SKM-1 (cell line): ENCODE results near the gene CARMIL1.

Experiments
- DNase-seq: peaks from one replicate; lab custom pipeline; 2025; ENCODE audit not compliant: unreplicated experiment; lab: John Stamatoyannopoulos, UW

Gene CARMIL1

DNA sequence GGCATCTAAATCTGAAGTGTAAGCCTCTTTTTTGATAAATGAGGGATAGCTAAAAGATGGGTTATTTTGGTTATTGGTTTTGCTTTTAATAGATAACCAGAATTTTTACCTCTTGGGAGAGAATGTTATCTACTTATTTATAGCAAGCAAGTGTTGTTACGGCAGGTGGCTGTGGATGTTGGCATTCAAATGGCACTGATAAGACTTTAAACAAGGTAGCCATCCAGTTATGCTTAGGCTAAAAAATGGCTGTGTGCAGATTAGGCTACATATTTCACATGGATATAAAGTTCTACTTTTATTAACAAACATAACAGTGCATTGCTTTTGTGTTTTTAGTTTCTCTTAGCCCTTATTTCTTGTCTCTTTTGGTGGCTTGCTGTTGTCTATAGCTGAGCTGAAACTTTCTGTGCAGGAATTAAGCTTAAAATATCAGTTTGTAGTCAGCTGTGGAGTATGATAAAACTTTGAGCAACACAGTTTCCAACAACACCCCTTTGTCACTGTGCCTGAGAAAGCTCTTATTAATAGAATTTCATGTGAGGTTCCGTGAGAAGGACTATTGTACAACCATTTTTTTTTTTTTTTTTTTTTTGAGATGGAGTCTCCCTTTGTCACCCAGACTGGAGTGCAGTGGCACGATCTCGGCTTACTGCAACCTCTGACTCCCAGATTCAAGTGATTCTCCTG is 28.8 kb downstream of the CARMIL1 start:
- DNase-seq: no peak

DNA sequence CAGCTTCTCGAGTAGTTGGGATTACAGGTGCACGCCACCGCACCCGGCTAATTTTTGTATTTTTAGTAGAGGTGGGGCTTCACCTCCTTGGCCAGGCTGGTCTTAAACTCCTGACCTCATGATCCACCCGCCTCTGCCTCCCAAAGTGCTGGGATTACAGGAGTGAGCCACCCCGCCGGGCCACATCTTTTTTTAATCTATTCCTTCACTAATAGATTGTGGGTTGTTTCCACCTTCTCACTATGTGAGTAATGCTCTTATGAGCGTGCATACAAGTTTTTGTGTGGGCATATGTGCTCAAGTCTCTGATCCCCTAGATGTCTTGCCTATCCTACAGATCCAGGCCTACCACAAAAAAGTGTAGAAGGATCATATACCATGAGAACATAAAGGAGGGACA is 30.7 kb downstream of the CARMIL1 start:
- no peak for DNase-seq

DNA sequence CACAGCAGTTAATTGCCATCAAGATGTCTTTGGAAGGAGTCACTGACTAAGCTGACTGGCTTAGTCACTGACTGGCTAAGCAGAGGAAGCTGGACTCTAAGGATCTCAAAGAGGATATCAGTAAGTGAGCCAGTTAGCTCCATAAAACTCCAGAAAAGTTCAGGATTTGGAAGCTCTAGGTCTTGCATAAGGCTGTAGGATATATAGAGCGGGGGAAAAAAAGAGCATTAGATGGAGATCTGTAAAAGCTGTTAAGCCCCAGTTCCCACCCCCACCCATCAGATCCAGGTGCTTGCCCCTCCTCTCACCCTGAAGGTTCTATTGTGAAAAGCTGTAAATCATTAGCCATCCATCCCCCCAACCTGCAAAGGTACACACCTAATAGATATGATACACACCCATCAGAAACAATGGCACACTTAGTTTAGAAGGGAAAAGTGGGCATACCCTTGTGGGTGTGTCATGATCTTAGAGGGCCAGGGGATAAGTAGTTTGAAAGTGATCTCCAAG is 32.2 kb downstream of the CARMIL1 start:
- DNase-seq: no peak

GRCh38 chr6:25312034-25312620 is 33.0 kb downstream of the CARMIL1 start:
- DNase-seq: no peak

- DNase-seq: no peak
Measured at GRCh38 chr6:25312703-25313102, 33.5 kb downstream of the CARMIL1 start.

DNA sequence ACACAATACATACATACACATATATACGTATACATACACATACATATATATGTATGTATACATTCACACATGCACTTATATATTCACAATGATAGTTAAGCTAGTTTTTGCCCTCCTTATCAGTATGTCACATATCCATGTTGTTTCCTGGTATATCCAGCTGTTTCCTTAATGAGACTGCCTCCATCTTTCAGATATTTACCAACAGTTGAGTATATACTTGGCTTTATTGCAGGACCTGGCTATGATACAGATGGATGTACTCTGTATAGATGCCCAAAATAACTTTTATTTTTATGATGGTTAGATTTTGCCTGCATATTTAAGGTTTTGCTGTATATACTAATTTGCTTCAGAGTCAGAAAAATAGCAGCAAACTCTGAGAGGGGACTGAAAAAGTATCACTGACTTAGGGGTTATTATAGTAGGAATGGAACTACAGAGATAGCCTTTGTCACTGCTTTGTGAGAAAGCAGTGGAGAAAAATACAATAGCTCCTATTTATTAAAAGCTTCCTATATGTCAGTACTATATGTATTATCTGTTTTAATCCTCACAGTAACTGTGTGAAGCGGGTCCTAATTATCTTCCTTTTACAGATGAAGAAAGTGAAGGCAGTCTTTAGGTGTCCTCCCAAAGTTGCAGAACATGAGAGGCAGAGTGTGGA is 35.5 kb downstream of the CARMIL1 start:
- no peak for DNase-seq

DNA sequence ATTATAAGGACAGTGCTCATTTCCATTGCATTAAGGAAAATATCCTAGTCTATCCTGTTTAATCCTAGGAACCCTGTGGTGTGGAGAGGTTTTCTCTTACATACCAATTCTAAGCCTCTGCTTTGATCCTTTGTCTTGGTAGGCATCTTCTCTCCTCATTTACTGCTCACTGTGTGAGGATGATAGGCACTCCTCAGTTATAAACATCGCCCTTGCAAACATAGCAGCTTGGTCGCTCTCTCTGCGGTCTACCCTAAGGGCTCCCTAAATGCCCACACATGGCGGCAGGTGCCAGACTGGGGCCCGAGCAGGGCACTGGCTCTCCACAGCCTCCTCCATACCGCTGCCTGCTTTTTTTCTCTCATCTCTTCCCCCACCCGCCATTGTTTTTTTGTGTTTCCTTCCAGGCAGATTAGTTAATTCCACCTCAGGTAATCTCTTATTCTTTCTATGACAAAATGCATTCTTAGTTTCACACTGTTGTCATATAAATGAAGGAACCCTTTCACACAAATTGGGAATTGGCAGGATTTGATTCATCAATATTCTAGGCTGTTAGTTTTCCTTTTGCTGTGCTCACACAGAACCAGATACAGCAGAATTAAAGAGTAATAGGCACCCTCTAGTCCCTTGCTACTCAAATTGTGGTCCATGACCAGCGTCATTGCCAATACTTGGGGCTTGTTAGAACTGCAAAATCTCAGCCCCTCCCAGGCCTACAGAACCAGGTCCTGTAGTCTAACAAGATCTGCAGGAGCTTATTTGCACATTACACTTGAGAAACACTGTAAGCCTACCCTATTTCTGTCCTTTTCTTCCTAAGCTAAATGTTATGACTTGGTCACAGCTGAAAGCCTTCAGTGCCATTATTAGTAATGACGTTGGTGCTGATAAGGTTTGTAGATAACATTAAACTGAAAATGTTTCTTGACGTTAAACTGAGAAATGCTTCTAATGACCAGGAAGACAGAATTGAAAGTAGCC is 36.3 kb downstream of the CARMIL1 start:
- DNase-seq: no peak

GRCh38 chr6:25316626-25317025 is 37.5 kb downstream of the CARMIL1 start:
- no peak for DNase-seq

DNA sequence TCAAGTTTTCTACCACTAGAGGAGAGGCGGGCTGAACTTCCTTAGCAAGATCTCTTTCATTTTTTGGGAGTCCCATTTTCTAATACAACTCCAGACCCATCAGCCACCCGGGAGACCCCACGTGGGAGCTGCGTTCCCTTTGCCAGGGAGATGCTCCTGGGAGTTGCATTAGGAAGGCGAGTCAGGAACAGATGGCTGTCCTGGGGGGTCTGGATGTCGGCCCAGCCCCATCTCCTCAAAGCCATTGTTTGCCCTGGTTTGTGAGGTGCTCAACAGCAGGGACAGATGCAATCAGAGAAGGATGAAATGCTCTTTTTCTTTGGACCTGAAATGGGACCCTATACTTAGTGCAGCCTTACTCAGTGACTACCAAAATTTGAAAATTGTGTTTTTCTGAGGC is 39.4 kb downstream of the CARMIL1 start:
- DNase-seq: no peak

DNA sequence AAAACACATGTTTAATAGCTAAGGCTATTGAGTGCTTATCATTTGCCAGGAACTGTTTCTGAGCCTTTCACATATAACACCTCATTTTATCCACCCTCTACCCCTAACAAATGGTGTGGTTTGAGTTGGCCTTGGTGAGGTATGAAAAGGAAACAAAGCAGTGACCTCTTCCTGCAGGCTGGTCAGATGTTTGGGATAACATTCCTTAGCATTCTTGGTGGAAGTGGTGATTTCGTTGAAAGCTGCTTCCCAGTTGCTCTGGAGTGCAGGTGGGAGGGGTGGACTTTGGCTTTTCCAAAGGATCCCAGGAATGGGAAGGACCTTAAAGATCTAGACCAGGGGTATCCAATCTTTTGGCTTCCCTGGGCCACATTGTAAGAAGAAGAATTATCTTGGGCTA is 41.3 kb downstream of the CARMIL1 start:
- no peak for DNase-seq

- no peak for DNase-seq
Measured at GRCh38 chr6:25322692-25323091, 43.5 kb downstream of the CARMIL1 start.

- no peak for DNase-seq
Measured at GRCh38 chr6:25324066-25324762, 45.0 kb downstream of the CARMIL1 start.

DNA sequence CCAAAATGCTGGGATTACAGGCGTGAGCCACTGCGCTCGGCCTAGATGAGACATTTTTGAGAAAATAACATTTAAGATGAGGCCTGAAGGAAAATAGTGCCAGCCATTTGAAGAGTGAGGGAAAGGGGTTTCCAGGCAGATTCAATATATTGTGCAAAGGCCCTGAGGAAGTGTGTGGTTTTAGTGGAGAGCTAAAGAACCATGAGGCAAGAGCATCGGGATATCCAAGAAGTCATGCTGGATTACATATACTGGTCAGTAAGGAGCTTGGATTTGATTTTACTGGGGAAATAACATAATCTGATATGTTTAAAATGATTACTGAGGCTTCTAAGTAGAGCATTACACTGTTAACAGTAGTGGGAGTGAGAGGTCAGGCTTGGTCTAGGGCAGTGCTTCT is 47.0 kb downstream of the CARMIL1 start:
- DNase-seq: no peak

DNA sequence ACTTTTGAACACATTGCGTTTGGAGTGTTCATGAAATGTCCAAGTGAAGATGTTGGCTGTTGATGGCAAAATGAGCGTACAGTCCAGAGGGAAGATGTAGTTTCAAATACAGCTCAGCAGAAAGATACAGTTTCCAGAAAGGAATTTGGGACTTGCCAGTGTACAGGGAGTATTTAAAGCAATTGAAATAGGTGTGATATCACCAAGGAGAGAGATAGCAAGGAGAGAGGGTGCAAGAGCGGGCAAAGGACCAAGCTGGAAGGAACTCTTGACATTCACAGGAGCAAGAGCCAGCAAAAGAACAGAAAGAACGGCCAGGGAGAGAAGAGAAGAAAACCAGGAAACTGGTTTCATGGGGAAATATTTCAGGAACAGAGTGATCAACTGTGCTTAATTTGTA is 47.8 kb downstream of the CARMIL1 start:
- DNase-seq: no peak

- DNase-seq: no peak
Measured at GRCh38 chr6:25327432-25327831, 48.3 kb downstream of the CARMIL1 start.

DNA sequence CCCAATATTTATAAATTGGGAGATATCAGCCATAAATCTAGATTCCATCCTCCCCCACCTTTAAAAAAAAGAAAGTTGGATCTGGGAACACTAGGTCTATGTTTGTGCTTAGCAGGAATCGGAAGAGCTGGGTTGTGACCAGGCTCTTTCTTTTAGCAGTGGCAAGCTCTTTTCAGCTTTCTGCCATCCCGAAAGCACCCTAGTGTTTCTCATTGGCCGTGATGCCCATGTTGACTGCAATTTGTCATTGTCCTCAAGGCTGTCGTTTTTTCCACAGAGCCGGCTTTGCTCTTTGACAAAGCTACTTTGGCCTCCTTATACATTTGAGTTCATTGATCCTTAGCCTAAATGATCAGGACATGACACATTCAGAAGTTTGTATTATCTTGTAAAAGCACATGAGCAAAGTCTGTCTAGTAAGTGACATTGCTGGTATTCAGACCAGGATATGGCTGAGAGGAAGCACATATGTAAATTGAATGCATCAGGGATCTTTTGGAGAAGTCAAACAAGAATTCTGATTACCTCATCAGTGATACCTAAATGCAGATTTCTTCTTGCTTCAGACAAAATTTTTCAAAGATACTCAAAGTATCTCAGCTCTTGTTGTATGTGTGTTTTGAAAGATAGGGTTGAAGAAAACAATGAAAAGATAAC is 50.1 kb downstream of the CARMIL1 start:
- no peak for DNase-seq

DNA sequence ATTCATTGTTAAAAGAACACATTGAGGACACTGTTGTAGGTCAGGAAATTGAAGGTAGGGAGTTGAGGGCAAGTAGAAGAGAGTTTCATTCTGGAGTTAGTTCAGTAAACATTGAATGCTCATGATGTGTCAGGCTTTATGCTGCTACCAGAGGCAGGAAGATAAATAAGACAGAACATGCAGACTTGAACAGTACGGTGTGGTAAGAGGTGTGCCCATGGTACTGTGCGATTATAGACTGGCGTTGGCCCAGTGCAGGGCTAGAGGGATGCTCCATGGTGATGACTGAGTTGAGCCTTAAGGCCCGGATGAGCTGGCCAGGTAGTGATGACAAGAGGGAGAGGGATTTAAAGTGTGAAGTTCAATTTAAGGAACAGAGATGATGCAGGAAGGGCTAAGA is 50.8 kb downstream of the CARMIL1 start:
- no peak for DNase-seq

- DNase-seq: no peak
Measured at GRCh38 chr6:25330796-25331685, 51.9 kb downstream of the CARMIL1 start.

- DNase-seq: no peak
Measured at GRCh38 chr6:25332165-25332564, 53.0 kb downstream of the CARMIL1 start.
